Neuronal stem cell (in vitro differentiated cells): ENCODE data around the gene KIAA2012.

Experiments used
- DNase-seq: peaks from one replicate; pipeline ENCODE4 v3.0.0-alpha.2; 2013; ENCODE audit warnings: low spot score
- H2AFZ ChIP-seq: one replicate; pipeline ENCODE4 v1.6.1; 2013; ENCODE audit warnings: mild to moderate bottlenecking, low read length, inconsistent platforms
- H2AK5ac ChIP-seq: 2 replicates; pipeline ENCODE4 v1.6.1; 2013; ENCODE audit warnings: low read depth, mild to moderate bottlenecking, inconsistent platforms, low read length, moderate library complexity, mixed read lengths
- H2BK120ac ChIP-seq: 2 replicates; pipeline ENCODE4 v1.6.1; 2013; ENCODE audit warnings: low read depth, mild to moderate bottlenecking, inconsistent platforms, low read length, moderate library complexity, mixed read lengths
- H2BK12ac ChIP-seq: one replicate; pipeline ENCODE4 v1.6.1; 2013; ENCODE audit warnings: low read length, inconsistent platforms
- H2BK15ac ChIP-seq: 2 replicates; pipeline ENCODE4 v1.6.1; 2013; ENCODE audit warnings: mild to moderate bottlenecking, low read length, inconsistent platforms, mixed read lengths
- H2BK5ac ChIP-seq: one replicate; pipeline ENCODE4 v1.6.1; 2013; ENCODE audit warnings: inconsistent platforms, mild to moderate bottlenecking, low read length, moderate library complexity
- H3K14ac ChIP-seq: one replicate; pipeline ENCODE4 v1.6.1; 2013; ENCODE audit warnings: low read length, inconsistent platforms
- H3K18ac ChIP-seq: 2 replicates; pipeline ENCODE4 v1.6.1; 2013; ENCODE audit warnings: low read length, inconsistent platforms
- H3K23ac ChIP-seq: 2 replicates; pipeline ENCODE4 v1.6.1; 2013; ENCODE audit warnings: low read depth, mild to moderate bottlenecking, mixed read lengths, low read length, inconsistent platforms; ENCODE audit not compliant: poor library complexity
- H3K27ac ChIP-seq: replicated peaks from 3 replicates; pipeline ENCODE4 v1.5.1; 2013; ENCODE audit warnings: low read length, inconsistent platforms
- H3K27me3 ChIP-seq, 3 experiments: 2 replicates each; pipeline ENCODE4 v1.6.1; 2013; ENCODE audit warnings: low read length in 3 of 3, mild to moderate bottlenecking in 2 of 3, inconsistent platforms in 1 of 3, low read depth in 1 of 3, mixed read lengths in 1 of 3, moderate library complexity in 1 of 3; ENCODE audit not compliant: control insufficient read depth in 3 of 3, insufficient read depth in 3 of 3
- H3K36me3 ChIP-seq, 2 donors: replicated peaks in 1 of 2; 2 replicates each; pipeline ENCODE4 v1.6.1; 2013; ENCODE audit warnings: low read length in 2 of 2; ENCODE audit not compliant: control insufficient read depth in 2 of 2, insufficient read depth in 2 of 2
- H3K4ac ChIP-seq: 2 replicates; pipeline ENCODE4 v1.6.1; 2013; ENCODE audit warnings: inconsistent platforms, mild to moderate bottlenecking, low read length, moderate library complexity
- H3K4me1 ChIP-seq, 2 donors: 1 replicate in 1 of 2; 2 replicates in 1 of 2; pipeline ENCODE4 v1.6.1; 2013; ENCODE audit warnings: low read length in 2 of 2, low read depth in 1 of 2; ENCODE audit not compliant: control insufficient read depth in 2 of 2, insufficient read depth in 1 of 2
- H3K4me2 ChIP-seq: one replicate; pipeline ENCODE4 v1.6.1; 2013; ENCODE audit warnings: mild to moderate bottlenecking, low read length, inconsistent platforms; ENCODE audit not compliant: insufficient read depth, poor library complexity, severe bottlenecking
- H3K4me3 ChIP-seq, 2 donors: 2 replicates each; pipeline ENCODE4 v1.5.1; 2013; ENCODE audit warnings: low read length in 2 of 2, mild to moderate bottlenecking in 2 of 2, inconsistent platforms in 1 of 2, moderate library complexity in 1 of 2
- H3K79me1 ChIP-seq: one replicate; pipeline ENCODE4 v1.6.1; 2013; ENCODE audit warnings: low read depth, mild to moderate bottlenecking, inconsistent platforms, low read length, moderate library complexity
- H3K9ac ChIP-seq: one replicate; pipeline ENCODE4 v1.6.1; 2013; ENCODE audit warnings: mild to moderate bottlenecking, low read depth, low read length, inconsistent platforms; ENCODE audit not compliant: poor library complexity
- H3K9me3 ChIP-seq, 2 donors: replicated peaks in 1 of 2; 2 replicates each; pipeline versions ENCODE3 to v1.6.1; 2013; ENCODE audit warnings: low read length in 2 of 2, mild to moderate bottlenecking in 2 of 2, inconsistent platforms in 1 of 2, low read depth in 1 of 2, mixed read lengths in 1 of 2, moderate library complexity in 1 of 2; ENCODE audit not compliant: control insufficient read depth in 2 of 2, insufficient read depth in 1 of 2
- H4K8ac ChIP-seq: one replicate; pipeline ENCODE4 v1.6.1; 2013; ENCODE audit warnings: low read depth, mild to moderate bottlenecking, inconsistent platforms, low read length, moderate library complexity
- H4K91ac ChIP-seq: one replicate; pipeline ENCODE4 v1.6.1; 2013; ENCODE audit warnings: low read length, low read depth, mild to moderate bottlenecking, inconsistent platforms; ENCODE audit not compliant: poor library complexity
- WGBS, 2 donors: extraction: QIAGEN DNeasy Blood & Tissue Kit; methylation state at CpG; one replicate each; pipeline ENCODE4 v1.1.7; 2013; ENCODE audit warnings: missing lambda C conversion rate in 2 of 2, mixed read lengths in 1 of 2; ENCODE audit not compliant: insufficient read length in 2 of 2, insufficient replicate concordance in 1 of 2; ENCODE audit errors: extremely low coverage in 2 of 2; 5-methylcytosine and 5-hydroxymethylcytosine counted together

KIAA2012 gene

DNA sequence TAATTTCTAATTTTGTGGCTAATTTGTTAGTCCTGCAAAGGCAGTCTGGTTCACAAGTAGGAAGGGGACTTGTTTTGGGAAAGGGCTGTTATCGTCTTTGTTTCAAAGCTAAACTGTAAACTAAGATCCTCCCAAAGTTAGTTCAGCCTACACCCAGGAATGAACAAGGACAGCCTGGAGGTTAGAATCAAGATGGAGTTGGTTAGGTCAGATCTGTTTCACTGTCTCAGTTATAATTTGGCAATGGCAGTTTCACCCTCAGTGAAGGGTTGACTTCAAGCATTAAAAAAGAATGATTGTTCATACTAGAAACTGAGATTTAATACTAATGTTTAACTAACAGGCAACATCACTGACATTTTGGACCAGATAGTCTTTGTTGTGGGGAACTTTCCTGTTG is 69.5 kb downstream of the KIAA2012 start:
- no CpG with 5 or more reads among the region's 1 CpG for WGBS, 2 donors
- Histone ChIP-seq H2BK120ac (no peak overlapping the region), H3K4me2 (no peak overlapping the region), H2BK15ac (no peak overlapping the region), H3K4me3 (no peak overlapping the region), H3K9me3 (no peaks in the 10 kb centered on the region), H3K14ac (no peak overlapping the region), H3K4me1 (peaks cover 5 to 25% of the 10 kb centered on the region in 2 donors), H3K27ac (no peak overlapping the region), H4K8ac (no peak overlapping the region), H3K18ac (no peak overlapping the region), H4K91ac (no peak overlapping the region), H2AFZ (no peak overlapping the region), H3K27me3 (peaks cover 0 to 4% (median 0%) of the 10 kb centered on the region in 3 experiments), H3K4ac (no peak overlapping the region), H2BK12ac (no peak overlapping the region), H2BK5ac (no peak overlapping the region), H3K9ac (no peak overlapping the region), H3K79me1 (no peaks in the 10 kb centered on the region), H3K23ac (no peak overlapping the region), H2AK5ac (no peak overlapping the region), H3K36me3 (no peaks in the 10 kb centered on the region)
- no peak for DNase-seq

DNA sequence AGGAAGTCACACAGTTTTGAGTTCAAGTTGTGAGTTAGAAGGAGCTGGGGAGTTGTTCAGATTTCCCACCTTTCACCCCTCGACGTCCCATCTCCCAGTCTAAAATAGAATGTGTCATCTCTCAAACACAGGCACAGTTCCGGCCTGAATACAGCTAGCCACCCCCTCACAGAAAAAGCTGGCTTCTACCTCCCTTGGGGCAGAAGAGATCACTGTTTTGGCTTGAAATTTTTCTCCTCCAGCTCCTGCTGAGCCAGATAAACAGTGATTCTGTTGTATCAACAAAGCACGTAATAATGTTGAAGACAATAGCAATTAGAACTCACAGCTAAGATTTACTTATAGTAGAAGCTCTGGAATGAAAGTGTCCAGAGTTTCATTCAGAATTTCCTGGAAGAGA is 74.7 kb downstream of the KIAA2012 start:
- Histone ChIP-seq H3K4me1 (peaks cover 15 to 35% of the 10 kb centered on the region in 2 donors), H3K36me3 (no peaks in the 10 kb centered on the region), H4K8ac (no peak overlapping the region), H3K23ac (no peak overlapping the region), H2AK5ac (no peak overlapping the region), H2AFZ (peak overlapping the region; percentile 49), H3K18ac (no peak overlapping the region), H3K4ac (no peak overlapping the region), H3K4me3 (no peak overlapping the region), H2BK12ac (no peak overlapping the region), H3K27me3 (peaks cover 0 to 17% (median 0%) of the 10 kb centered on the region in 3 experiments), H3K9ac (no peak overlapping the region), H2BK120ac (no peak overlapping the region), H3K14ac (no peak overlapping the region), H3K4me2 (no peak overlapping the region), H4K91ac (no peak overlapping the region), H3K79me1 (no peaks in the 10 kb centered on the region), H2BK15ac (no peak overlapping the region), H3K9me3 (peaks cover 0 to under 1% of the 10 kb centered on the region in 2 donors), H2BK5ac (no peak overlapping the region), H3K27ac (no peak overlapping the region)
- no CpG with 5 or more reads among the region's 4 CpGs for WGBS, 2 donors
- no peak for DNase-seq

DNA sequence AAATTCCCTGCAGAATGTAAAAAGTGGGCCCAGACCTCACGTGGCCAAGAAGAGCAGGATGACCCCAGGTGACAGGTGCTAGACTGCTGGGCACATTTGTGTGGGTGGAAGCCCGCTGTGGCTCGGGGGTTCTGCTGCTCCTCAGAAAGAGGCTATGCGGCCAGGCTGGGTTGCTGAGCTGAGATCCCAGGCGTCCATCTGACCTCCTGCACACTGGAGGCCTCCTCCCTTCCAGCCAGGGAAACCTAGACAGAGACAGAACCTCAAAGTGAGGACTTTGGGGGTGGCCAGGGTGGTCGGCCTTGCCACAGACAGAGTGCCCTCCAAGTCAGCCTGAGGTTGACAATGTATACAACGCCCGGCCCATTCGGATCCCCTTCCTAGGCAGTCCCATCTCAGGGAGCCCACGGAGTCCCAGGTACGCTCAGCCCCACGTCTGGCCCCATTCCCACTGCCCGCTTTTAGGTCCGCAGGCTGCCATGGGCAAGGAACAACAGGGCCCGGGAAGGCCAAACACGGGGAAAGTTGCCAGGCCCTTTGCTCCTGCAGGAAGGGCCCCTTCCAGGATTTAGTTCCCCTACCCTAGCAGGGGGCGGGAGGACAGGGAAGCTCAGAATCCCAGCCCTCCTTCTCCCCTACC is 75.6 kb downstream of the KIAA2012 start:
- Histone ChIP-seq H2AFZ (peak overlapping the region; percentile 83), H3K27me3 (peaks cover 0 to 21% (median 6%) of the 10 kb centered on the region in 3 experiments), H3K4me1 (peaks cover 18 to 36% of the 10 kb centered on the region in 2 donors), H4K8ac (no peak overlapping the region), H3K4ac (no peak overlapping the region), H2BK15ac (peak overlapping the region; percentile 28), H3K4me2 (no peak overlapping the region), H3K4me3 (peak overlapping the region in 1 of 2 donors; percentile 38), H2AK5ac (peak overlapping the region; percentile 65), H3K9me3 (peaks cover 2 to 6% of the 10 kb centered on the region in 2 donors), H2BK5ac (no peak overlapping the region), H3K79me1 (no peaks in the 10 kb centered on the region), H3K23ac (no peak overlapping the region), H4K91ac (no peak overlapping the region), H2BK12ac (no peak overlapping the region), H3K14ac (no peak overlapping the region), H3K18ac (peak overlapping the region; percentile 60), H2BK120ac (peak overlapping the region; percentile 39), H3K9ac (no peak overlapping the region), H3K27ac (no peak overlapping the region), H3K36me3 (no peaks in the 10 kb centered on the region)
- no CpG with 5 or more reads among the region's 17 CpGs for WGBS, 2 donors
- no peak for DNase-seq

DNA sequence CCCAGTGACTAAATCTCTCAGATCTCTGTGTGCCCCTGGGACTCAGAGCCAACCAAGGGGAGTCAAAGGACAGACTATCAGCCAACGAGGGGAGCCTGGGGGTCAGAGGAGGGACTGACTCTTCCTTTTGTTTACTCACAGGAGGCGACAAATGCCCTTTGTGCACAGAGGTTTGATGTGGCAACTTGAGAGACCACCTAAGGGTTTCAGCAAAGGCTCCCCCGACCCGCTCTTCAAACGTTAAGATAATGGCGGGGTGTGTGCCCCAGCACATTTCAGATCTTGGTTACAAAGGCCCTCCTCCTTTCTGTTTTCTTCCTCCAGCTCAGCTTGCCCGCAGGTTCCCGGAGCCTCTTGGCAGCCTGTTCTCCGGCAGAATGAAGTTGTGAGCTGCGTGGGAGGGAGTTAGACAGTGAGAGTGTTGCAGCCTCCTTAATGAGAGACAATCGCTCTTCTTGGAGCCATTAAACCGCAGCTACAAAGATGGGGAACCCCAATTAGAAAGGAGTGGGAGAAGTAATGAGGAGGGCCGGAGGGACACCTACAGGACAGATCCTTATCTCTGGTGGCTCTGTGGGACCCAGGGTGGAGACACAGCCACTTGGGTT is 76.2 kb downstream of the KIAA2012 start:
- Histone ChIP-seq H3K23ac (no peak overlapping the region), H3K36me3 (no peaks in the 10 kb centered on the region), H3K9ac (no peak overlapping the region), H2BK15ac (peak overlapping the region; percentile 28), H3K4ac (no peak overlapping the region), H3K79me1 (no peaks in the 10 kb centered on the region), H2BK12ac (no peak overlapping the region), H2BK120ac (peak overlapping the region; percentile 39), H3K14ac (no peak overlapping the region), H2AK5ac (peak overlapping the region; percentile 65), H3K9me3 (peaks cover 2 to 6% of the 10 kb centered on the region in 2 donors), H3K4me1 (peaks cover 20 to 38% of the 10 kb centered on the region in 2 donors), H2AFZ (peak overlapping the region; percentile 83), H3K18ac (peak overlapping the region; percentile 60), H3K27ac (peak overlapping the region; percentile 4), H3K27me3 (peaks cover 0 to 21% (median 6%) of the 10 kb centered on the region in 3 experiments), H2BK5ac (no peak overlapping the region), H3K4me2 (peak overlapping the region; percentile 29), H3K4me3 (peak overlapping the region in 1 of 2 donors; percentile 38), H4K91ac (no peak overlapping the region), H4K8ac (no peak overlapping the region)
- peak; percentile 80 for DNase-seq
- WGBS, 2 donors: no CpG with 5 or more reads among the region's 13 CpGs
